HEK293 (cell line): ENCODE data around the gene SPINK6.
A peak's percentile ranks its signal among the peaks of the same experiment; 100 is the strongest.

ENCODE experiments used
- CTCF ChIA-PET: fragments of 350-600 bp; formaldehyde crosslinking; extraction: SDS; loops from one replicate; lab custom pipeline; 2021; ENCODE audit warnings: antibody characterized with exemption; lab: Yijun Ruan, JAX
- POLR2A ChIA-PET: fragments of 300-600 bp; formaldehyde crosslinking; extraction: SDS; loops from one replicate; lab custom pipeline; 2020; ENCODE audit warnings: antibody characterized with exemption, inconsistent platforms; lab: Yijun Ruan, JAX
- H3K27ac ChIP-seq: fragments of 200-500 bp; sonication (Bioruptor generic); 2 replicates; pipeline ENCODE4 v1.5.1; 2014; ENCODE audit warnings: low read depth, low read length, control low read depth, inconsistent platforms; ENCODE audit errors: extremely low read depth
- H3K36me3 ChIP-seq, 2 experiments: fragments of 200-500 bp in 1 of 2; sonication (Bioruptor generic) in 1 of 2; 1 replicate in 1 of 2; 2 replicates in 1 of 2; pipeline ENCODE4 v1.5.1; 2014 to 2017; ENCODE audit warnings: inconsistent platforms in 2 of 2, low read length in 2 of 2; ENCODE audit not compliant: control insufficient read depth in 2 of 2, insufficient read depth in 1 of 2
- H3K4me1 ChIP-seq: fragments of 200-500 bp; sonication (Bioruptor generic); 2 replicates; pipeline ENCODE4 v1.5.1; 2014; ENCODE audit warnings: mild to moderate bottlenecking, low read length, inconsistent platforms; ENCODE audit not compliant: control insufficient read depth, insufficient read depth
- H3K4me3 ChIP-seq: 2 replicates; pipeline ENCODE4 v1.5.1; 2011; ENCODE audit warnings: low read depth, mild to moderate bottlenecking, control low read depth, low read length, moderate library complexity
- H3K9me3 ChIP-seq: fragments of 200-500 bp; sonication (Bioruptor generic); 2 replicates; pipeline ENCODE4 v1.5.1; 2014; ENCODE audit warnings: low read depth, low read length, inconsistent platforms; ENCODE audit not compliant: control insufficient read depth, insufficient read depth
- FEZF1 ChIP-seq: fragments of 450-650 bp; formaldehyde crosslinking; IDR thresholded peaks from 2 replicates; pipeline ENCODE4 v1.5.1; 2016; ENCODE audit warnings: missing biosample characterization, missing genetic modification characterization
- GLI2 ChIP-seq: fragments of 450-650 bp; formaldehyde crosslinking; IDR thresholded peaks from 2 replicates; pipeline ENCODE4; 2017; ENCODE audit warnings: missing biosample characterization, missing genetic modification characterization, low read depth, borderline replicate concordance
- KLF8 ChIP-seq: fragments of 450-650 bp; formaldehyde crosslinking; IDR thresholded peaks from 2 replicates; pipeline ENCODE4 v1.5.1; 2016; ENCODE audit warnings: missing biosample characterization, missing genetic modification characterization
- KLF9 ChIP-seq: fragments of 450-650 bp; formaldehyde crosslinking; IDR thresholded peaks from 2 replicates; pipeline ENCODE4 v1.5.1; 2016; ENCODE audit warnings: missing biosample characterization, missing genetic modification characterization, low read depth
- OSR2 ChIP-seq: fragments of 450-650 bp; formaldehyde crosslinking; IDR thresholded peaks from 2 replicates; pipeline ENCODE4 v1.5.1; 2016; ENCODE audit warnings: missing biosample characterization, missing genetic modification characterization
- SCRT2 ChIP-seq: fragments of 450-650 bp; formaldehyde crosslinking; IDR thresholded peaks from 2 replicates; pipeline ENCODE4 v1.5.1; 2016; ENCODE audit warnings: missing biosample characterization, missing genetic modification characterization
- TCF7L2 ChIP-seq: IDR thresholded peaks from 2 replicates; pipeline ENCODE4 v1.6.1; 2011; ENCODE audit warnings: low read depth, mild to moderate bottlenecking, inconsistent platforms, low read length, moderate library complexity, borderline replicate concordance
- YY1 ChIP-seq: fragments of 450-650 bp; formaldehyde crosslinking; IDR thresholded peaks from 2 replicates; pipeline ENCODE4 v1.5.1; 2018; ENCODE audit warnings: missing biosample characterization, missing genetic modification characterization
- ZBTB21 ChIP-seq: fragments of 450-650 bp; formaldehyde crosslinking; IDR thresholded peaks from 2 replicates; pipeline ENCODE4 v1.5.1; 2017; ENCODE audit warnings: missing biosample characterization, missing genetic modification characterization
- ZNF138 ChIP-seq: fragments of 450-650 bp; formaldehyde crosslinking; IDR thresholded peaks from 2 replicates; pipeline ENCODE4 v1.5.1; 2016; ENCODE audit warnings: missing biosample characterization, missing genetic modification characterization, borderline replicate concordance
- ZNF140 ChIP-seq: fragments of 450-650 bp; formaldehyde crosslinking; IDR thresholded peaks from 2 replicates; pipeline ENCODE4 v1.5.1; 2016; ENCODE audit warnings: missing biosample characterization, missing genetic modification characterization
- ZNF184 ChIP-seq: fragments of 450-650 bp; IDR thresholded peaks from 2 replicates; pipeline ENCODE4 v1.5.1; 2018; ENCODE audit warnings: missing biosample characterization, mild to moderate bottlenecking, missing genetic modification characterization
- ZNF311 ChIP-seq: fragments of 450-650 bp; formaldehyde crosslinking; IDR thresholded peaks from 2 replicates; pipeline ENCODE4 v1.5.1; 2017; ENCODE audit warnings: missing biosample characterization, missing genetic modification characterization, borderline replicate concordance
- ZNF366 ChIP-seq: fragments of 450-650 bp; formaldehyde crosslinking; conservative IDR thresholded peaks from 2 replicates; pipeline ENCODE4 v1.5.1; 2016; ENCODE audit warnings: missing biosample characterization, missing genetic modification characterization
- ZNF37A ChIP-seq: fragments of 450-650 bp; IDR thresholded peaks from 2 replicates; pipeline ENCODE4 v1.5.1; 2018; ENCODE audit warnings: missing biosample characterization, missing genetic modification characterization
- ZNF624 ChIP-seq: fragments of 450-650 bp; formaldehyde crosslinking; IDR thresholded peaks from 2 replicates; pipeline ENCODE4 v1.5.1; 2017; ENCODE audit warnings: missing biosample characterization, missing genetic modification characterization
- ZNF792 ChIP-seq: fragments of 450-650 bp; formaldehyde crosslinking; IDR thresholded peaks from 2 replicates; pipeline ENCODE4 v1.5.1; 2016; ENCODE audit warnings: missing biosample characterization, missing genetic modification characterization
- ZNF830 ChIP-seq: fragments of 450-650 bp; IDR thresholded peaks from 2 replicates; pipeline ENCODE4 v1.5.0; 2018; ENCODE audit warnings: missing biosample characterization, missing genetic modification characterization, low read depth, mild to moderate bottlenecking, moderate library complexity
- TF ChIP-seq, protein P1 (sequence below): fragments of 450-650 bp; formaldehyde crosslinking; IDR thresholded peaks from 2 replicates; pipeline ENCODE4 v1.5.1; 2016; ENCODE audit warnings: missing biosample characterization, missing genetic modification characterization
- TF ChIP-seq, protein P2 (sequence below): fragments of 450-650 bp; formaldehyde crosslinking; IDR thresholded peaks from 2 replicates; pipeline ENCODE4 v1.5.1; 2016; ENCODE audit warnings: missing biosample characterization, missing genetic modification characterization
- TF ChIP-seq, protein P3 (sequence below): fragments of 450-650 bp; formaldehyde crosslinking; IDR thresholded peaks from 2 replicates; pipeline ENCODE4 v1.5.1; 2016; ENCODE audit warnings: missing biosample characterization, missing genetic modification characterization
- TF ChIP-seq, protein P4 (sequence below): fragments of 450-650 bp; formaldehyde crosslinking; IDR thresholded peaks from 2 replicates; pipeline ENCODE4 v1.5.1; 2017; ENCODE audit warnings: missing biosample characterization, missing genetic modification characterization
- TF ChIP-seq, protein P5 (sequence below): fragments of 450-650 bp; formaldehyde crosslinking; IDR thresholded peaks from 2 replicates; pipeline ENCODE4 v1.5.1; 2016; ENCODE audit warnings: missing biosample characterization, missing genetic modification characterization

The SPINK6 gene

DNA sequence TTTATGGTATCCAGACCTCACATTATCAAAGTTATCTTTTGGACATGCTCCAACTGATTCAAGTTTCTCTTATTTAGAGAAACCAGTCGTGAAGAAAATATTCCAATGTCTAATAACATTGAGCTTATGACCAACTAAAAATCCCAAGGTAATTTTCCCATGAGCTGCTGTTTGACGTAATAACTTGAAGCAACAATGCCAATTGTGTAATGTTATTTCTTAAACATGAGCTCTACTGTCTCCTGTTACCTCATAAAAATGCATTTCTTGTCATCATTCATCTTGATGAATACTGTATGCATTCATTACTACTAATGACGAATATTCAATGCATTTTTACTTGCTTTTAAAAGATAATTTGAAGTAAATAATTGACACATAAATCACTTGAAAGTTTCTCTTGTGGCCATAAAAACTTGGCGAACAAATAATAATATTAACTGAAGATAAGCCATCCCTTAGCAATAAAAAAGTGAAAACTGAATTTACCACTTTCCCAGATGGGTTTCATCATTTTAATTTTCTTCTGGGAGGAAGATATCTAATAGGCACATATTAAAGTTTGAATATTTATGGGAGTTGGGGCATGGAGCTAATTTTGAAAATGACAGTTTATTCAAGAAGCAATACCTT lies 35.1 kb downstream of the SPINK6 start:
- Histone ChIP-seq H3K4me1 (0 out of 2 replicates have a peak, but pooled peaks cover 3% of the 10 kb centered on the region), H3K36me3 (no peaks in the 10 kb centered on the region), H3K27ac (no peak overlapping the region), H3K4me3 (no peak overlapping the region), H3K9me3 (no peaks in the 10 kb centered on the region)
- CTCF ChIA-PET, result interaction anchor here (0.6 kb wide), 2 partner anchors 60 to 441 kb away, joined by 3 read pairs; no protein-coding TSS in a partner anchor
- POLR2A ChIA-PET, result no interaction called here
- TF ChIP-seq YY1 (no peak), ZNF792 (no peak), OSR2 (tag by site-specific recombination) (peak; percentile 59; the same call in 1 of the 2 replicates), ZNF184 (no peak), GLI2 (tag by site-specific recombination) (no peak), ZNF830 (tag by site-specific recombination) (no peak), ZBTB21 (tag by site-specific recombination) (peak; percentile 82), ZNF37A (tag by site-specific recombination) (no peak), SCRT2 (tag by site-specific recombination) (peak; percentile 90), ZNF138 (tag by site-specific recombination) (no peak), ZNF140 (no peak), ZNF366 (peak; percentile 77), KLF9 (no peak), ZNF624 (tag by site-specific recombination) (no peak), ZNF311 (tag by site-specific recombination) (no peak), FEZF1 (tag by site-specific recombination) (peak; percentile 46), TCF7L2 (no peak), KLF8 (tag by site-specific recombination) (0 out of 2 replicates have a peak, but pooled peaks have one; percentile 16)
- TF ChIP-seq, protein P1, sequence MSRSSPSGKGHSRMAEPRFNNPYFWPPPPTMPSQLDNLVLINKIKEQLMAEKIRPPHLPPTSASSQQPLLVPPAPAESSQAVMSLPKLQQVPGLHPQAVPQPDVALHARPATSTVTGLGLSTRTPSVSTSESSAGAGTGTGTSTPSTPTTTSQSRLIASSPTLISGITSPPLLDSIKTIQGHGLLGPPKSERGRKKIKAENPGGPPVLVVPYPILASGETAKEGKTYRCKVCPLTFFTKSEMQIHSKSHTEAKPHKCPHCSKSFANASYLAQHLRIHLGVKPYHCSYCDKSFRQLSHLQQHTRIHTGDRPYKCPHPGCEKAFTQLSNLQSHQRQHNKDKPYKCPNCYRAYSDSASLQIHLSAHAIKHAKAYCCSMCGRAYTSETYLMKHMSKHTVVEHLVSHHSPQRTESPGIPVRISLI (tag by site-specific recombination), result no peak
- TF ChIP-seq, protein P2, sequence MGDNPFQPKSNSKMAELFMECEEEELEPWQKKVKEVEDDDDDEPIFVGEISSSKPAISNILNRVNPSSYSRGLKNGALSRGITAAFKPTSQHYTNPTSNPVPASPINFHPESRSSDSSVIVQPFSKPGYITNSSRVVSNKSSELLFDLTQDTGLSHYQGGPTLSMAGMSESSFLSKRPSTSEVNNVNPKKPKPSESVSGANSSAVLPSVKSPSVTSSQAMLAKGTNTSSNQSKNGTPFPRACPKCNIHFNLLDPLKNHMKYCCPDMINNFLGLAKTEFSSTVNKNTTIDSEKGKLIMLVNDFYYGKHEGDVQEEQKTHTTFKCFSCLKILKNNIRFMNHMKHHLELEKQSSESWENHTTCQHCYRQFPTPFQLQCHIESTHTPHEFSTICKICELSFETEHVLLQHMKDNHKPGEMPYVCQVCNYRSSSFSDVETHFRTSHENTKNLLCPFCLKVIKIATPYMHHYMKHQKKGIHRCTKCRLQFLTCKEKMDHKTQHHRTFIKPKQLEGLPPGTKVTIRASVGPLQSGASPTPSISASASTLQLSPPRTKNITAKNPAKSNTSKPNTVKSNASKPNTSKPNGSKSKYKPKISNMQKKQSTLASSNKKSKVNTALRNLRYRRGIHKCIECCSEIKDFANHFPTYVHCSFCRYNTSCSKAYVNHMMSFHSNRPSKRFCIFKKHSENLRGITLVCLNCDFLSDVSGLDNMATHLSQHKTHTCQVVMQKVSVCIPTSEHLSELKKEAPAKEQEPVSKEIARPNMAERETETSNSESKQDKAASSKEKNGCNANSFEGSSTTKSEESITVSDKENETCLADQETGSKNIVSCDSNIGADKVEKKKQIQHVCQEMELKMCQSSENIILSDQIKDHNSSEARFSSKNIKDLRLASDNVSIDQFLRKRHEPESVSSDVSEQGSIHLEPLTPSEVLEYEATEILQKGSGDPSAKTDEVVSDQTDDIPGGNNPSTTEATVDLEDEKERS (tag by site-specific recombination), result no peak
- TF ChIP-seq, protein P3, sequence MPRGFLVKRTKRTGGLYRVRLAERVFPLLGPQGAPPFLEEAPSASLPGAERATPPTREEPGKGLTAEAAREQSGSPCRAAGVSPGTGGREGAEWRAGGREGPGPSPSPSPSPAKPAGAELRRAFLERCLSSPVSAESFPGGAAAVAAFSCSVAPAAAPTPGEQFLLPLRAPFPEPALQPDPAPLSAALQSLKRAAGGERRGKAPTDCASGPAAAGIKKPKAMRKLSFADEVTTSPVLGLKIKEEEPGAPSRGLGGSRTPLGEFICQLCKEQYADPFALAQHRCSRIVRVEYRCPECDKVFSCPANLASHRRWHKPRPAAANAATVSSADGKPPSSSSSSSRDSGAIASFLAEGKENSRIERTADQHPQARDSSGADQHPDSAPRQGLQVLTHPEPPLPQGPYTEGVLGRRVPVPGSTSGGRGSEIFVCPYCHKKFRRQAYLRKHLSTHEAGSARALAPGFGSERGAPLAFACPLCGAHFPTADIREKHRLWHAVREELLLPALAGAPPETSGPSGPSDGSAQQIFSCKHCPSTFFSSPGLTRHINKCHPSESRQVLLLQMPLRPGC (tag by site-specific recombination), result peak; percentile 78
- TF ChIP-seq, protein P4, sequence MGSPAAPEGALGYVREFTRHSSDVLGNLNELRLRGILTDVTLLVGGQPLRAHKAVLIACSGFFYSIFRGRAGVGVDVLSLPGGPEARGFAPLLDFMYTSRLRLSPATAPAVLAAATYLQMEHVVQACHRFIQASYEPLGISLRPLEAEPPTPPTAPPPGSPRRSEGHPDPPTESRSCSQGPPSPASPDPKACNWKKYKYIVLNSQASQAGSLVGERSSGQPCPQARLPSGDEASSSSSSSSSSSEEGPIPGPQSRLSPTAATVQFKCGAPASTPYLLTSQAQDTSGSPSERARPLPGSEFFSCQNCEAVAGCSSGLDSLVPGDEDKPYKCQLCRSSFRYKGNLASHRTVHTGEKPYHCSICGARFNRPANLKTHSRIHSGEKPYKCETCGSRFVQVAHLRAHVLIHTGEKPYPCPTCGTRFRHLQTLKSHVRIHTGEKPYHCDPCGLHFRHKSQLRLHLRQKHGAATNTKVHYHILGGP (tag by site-specific recombination), result no peak
- TF ChIP-seq, protein P5, sequence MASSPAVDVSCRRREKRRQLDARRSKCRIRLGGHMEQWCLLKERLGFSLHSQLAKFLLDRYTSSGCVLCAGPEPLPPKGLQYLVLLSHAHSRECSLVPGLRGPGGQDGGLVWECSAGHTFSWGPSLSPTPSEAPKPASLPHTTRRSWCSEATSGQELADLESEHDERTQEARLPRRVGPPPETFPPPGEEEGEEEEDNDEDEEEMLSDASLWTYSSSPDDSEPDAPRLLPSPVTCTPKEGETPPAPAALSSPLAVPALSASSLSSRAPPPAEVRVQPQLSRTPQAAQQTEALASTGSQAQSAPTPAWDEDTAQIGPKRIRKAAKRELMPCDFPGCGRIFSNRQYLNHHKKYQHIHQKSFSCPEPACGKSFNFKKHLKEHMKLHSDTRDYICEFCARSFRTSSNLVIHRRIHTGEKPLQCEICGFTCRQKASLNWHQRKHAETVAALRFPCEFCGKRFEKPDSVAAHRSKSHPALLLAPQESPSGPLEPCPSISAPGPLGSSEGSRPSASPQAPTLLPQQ (tag by site-specific recombination), result no peak
